GM19372 (cell line): ENCODE results near the gene TCAP.

Experiments used
- ATAC-seq: cut with Tn5 transposase; IDR thresholded peaks from one replicate; pipeline ENCODE4 v1.9.1; 2021; ENCODE audit warnings: mild to moderate bottlenecking, low read depth, moderate library complexity; ENCODE audit not compliant: unreplicated experiment

TCAP gene

DNA sequence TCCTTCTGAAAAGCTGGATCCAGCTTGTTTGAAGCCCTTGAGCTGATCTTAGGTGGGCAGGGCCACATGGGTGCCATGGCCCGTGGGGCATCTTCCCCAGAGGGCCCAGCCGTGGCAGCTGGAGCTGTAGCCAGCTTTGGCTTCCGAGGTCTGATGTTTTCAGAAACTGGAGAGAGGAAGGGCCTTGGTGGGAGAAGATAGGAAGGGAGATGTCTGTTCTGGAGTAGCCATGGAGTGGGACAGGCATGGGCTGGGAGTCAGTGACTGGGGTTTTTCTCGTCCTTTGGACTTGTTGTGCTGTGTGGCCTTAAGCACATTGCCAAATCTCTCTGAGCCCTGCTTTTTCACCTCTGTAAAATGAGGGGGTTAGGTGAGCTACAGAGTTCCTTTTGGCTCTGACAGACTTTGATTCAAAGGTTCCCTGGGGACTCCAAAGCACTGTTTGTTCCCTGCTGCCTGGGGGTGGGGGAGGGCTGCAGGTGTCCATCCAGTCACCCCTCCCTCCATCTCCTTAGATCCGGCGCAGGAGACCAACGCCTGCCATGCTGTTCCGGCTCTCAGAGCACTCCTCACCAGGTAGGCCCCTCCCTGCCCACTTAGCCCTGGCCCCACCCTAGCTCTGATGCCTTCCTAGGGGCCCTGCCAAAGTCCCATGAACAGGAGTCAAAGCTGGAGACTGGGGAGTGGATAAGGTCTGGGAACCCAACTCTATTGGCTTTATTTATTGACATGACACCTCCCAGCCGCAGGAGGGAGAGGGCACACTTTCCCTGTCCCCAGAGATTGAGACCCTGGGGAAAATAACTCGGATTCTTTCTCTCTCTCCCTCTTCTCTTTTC is 36.3 kb upstream of the TCAP start:
- no peak for ATAC-seq

DNA sequence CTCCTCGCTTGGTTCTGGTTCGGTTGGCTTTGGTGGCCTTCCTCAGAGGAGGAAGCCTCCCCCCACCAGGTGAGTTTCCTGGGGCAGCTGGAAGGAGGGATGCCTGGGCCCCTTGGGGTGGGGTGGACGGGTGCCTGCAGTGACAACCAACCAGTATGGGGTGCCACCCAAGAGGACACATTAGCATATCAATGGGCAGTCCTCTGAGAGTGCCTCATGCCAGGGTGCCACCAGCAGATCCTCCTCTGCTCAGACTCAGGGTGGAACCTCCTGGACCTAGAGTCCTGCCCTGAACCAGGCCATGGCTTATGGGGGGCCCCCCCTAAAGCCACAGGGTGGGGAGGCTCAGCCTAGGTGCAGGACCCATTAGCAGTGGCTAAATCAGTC is 35.7 kb upstream of the TCAP start:
- no peak for ATAC-seq

DNA sequence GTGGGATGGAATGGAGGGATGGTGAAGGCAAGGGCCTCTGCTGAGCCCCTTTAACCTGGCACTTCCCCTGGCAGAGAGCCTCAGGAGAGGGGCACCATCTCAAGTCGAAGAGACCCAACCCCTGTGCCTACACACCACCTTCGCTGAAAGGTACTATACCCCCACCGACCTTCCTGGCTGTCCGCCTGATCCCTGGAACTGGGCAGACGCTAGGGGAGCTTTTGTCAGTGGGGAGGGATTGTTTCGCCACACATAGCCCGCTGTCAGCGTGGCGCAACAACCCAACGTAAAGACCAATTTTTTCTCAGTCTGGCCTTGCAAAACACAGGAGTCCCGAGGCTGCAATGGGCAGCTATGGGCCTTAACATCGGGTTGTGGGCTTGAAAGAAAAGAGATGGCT is 35.3 kb upstream of the TCAP start:
- ATAC-seq: no peak

DNA sequence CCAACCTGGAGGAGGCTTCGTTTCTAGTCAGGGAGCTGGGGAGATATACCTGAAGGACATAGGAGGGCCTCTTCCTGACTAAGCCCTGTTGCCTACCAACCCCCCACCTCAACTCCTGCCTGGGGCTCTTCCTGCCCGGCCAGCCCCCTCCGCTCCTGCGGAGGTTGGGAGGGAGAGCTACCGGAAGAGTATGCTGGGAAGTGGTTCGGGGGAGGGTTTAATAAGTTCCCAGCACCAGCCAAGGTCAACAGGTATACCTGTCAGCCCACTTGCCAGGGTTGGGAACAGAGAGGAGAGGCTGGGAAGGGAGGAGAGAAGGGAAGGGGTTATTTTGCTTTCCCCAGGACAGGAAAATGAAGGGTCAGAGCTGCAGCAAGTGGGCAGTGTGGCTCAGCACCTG is 33.7 kb upstream of the TCAP start:
- no peak for ATAC-seq

DNA sequence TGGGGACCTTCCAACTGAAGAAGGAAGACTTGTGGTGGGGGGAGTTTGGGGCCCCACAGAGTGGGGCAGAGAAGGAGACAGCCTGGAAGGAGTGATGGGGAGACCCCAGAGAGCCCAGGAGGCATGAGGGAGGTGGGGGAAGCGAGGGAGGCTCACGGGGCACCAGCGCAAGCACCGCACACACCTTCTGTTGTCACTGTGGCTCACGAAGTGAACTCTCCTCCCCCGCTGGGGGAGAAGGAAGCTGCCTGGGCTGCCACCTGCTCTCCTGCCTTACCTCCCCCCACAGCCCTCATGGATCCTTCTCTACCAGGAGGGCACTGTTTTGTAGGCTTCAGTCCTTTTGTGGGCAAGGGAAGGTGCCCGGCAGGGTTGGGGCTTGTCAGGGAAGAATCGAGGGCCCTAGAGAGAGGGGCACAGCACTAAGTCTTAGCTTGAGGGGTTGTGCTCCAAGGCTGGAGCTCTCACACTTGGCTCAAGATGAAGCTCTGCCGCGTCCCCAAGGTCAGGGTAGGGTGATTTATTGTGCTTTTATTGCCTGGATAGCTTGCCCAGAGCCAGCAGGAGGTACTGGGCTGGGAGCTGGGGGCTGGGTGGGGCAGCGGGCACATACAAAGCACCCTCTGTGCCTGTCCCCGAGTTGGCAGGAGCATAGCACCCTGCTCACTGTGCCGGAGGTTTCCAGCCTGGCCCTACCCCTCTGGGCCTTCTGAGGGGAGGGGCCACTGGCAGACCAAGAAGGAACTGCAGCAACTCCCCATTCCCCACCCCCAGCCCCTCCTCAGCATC is 32.8 kb upstream of the TCAP start:
- no peak for ATAC-seq

DNA sequence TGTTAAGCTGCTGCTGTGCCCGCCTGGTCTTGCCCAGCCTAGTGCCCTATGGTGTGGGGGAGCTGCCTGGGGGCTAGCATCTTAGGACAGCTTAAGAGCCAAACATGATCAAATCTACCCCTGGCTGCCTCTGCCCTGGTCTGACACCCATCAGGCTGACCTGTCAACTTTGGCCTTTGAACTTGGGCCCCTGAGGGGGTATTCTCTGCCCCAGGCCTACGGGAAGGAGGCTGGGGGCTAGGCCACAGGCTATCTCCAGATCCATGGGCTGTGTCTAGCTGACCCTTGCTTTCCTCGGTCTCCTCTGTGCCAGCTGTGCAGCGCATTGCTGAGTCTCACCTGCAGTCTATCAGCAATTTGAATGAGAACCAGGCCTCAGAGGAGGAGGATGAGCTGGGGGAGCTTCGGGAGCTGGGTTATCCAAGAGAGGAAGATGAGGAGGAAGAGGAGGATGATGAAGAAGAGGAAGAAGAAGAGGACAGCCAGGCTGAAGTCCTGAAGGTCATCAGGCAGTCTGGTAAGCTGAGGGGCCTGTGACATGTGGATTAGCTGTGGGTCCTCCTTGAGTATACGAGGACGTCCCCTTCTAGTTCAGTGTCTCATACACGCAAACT is 31.5 kb upstream of the TCAP start:
- no peak for ATAC-seq

DNA sequence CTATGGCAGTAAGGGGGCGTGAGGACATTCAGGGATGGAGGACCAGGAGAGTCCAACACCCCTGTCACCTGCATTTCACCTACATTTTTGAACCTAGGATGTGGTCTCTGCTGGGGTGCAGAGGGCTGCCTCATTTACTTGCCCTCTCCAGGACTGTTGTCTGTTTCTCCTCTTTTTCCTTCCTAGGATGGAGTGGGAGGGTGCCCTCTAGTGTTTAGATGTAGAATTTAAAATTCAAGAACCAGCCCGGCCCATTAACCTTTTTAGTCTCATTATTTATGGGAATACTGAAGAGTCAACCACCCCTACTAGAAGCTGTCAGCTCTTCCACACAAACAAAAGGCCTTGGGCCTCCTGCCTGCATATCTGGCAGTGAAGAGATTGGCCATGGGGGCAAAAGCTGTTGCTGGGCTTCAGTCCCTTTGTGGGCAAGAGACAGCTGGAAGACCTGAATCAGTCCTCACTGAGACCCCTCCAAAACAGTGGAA is 30.7 kb upstream of the TCAP start:
- no peak for ATAC-seq

DNA sequence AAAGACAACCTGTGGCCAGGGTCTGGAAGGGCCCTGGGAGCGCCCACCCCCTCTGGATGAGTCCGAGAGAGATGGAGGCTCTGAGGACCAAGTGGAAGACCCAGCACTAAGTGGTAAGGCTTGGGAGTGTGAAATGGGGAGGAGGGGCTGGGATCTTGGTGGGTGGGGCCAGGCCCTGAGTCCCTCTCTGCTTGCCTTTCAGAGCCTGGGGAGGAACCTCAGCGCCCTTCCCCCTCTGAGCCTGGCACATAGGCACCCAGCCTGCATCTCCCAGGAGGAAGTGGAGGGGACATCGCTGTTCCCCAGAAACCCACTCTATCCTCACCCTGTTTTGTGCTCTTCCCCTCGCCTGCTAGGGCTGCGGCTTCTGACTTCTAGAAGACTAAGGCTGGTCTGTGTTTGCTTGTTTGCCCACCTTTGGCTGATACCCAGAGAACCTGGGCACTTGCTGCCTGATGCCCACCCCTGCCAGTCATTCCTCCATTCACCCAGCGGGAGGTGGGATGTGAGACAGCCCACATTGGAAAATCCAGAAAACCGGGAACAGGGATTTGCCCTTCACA is 29.5 kb upstream of the TCAP start:
- ATAC-seq: no peak

DNA sequence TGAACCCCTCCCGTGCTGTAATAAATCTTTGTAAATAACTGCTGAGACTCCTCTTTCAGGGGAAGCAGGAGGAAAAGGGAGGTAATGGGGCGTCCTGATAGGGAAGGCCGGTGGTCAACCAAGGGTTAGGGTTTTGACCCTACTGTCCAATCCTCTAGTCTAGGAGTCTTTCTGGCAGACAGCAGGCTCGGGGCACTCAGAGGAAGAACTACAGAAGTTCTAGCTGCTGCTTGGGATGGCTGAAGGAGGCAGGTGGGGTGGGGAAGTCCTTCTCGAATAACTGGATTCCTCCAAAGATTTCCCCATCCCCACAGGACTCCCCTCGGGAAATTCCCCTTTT is 28.6 kb upstream of the TCAP start:
- peak; percentile 10 for ATAC-seq

DNA sequence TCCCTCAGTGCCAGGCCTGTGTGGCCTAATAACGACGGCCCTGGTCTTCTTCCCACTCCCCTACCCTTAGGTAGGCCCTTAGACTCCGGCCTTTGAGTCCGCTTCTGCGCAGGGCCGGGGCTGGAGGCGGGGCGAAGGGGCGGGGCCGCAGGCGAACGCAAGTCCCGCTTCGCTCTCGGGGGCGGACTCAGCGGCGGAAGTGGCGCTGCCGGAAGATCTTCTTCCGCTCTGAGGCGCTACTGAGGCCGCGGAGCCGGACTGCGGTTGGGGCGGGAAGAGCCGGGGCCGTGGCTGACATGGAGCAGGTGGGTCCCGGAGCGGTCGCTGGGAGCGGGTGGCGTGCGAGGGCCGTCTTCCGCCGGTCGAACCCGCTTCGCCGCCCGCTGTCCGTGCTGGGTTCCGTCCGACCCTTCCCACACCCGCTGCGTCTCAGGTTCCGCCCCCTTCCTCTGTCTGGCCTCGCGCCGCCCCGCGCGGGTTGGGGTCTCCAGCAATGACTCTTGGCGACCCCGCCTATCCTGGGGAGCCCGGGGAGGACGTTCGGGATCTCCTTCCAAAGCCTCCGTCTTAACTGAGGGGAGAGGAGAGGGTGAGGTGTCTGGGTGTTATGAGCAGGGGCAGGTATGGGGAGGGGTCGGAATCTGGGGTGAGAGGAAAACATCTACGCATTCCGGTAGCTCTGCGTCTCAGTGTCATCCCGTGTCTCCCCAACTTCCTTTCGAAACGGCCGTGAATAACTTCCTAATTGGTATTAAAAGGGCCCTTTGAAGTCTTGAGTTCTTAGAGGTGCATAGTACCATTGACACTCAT is 28.0 kb upstream of the TCAP start, which contains the start of gene STARD3:
TSS of gene STARD3 (plus strand) at position 218 of the 810 bp plus-strand sequence. CDS start 16,388 bp downstream, outside the sequence.
- peak; percentile 84 for ATAC-seq

DNA sequence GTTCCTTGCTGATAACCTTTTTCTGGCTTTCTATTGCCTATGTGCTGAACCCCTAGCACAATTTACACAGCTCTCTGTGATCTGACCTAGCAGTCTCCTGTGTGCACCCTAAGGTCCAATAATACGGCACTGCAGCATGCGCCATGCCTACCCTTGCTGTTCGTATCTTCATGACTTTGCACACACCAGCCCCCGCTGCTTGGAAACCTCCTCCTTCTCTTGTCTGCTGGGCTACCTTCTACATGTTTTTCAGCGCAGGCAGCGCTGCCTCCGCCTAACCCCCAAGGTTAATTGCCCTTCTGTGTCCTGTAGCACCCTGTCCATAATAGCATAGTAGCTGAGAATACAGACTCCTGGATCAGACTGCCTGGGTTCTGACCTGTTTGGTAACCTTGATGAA is 26.8 kb upstream of the TCAP start:
- ATAC-seq: no peak

DNA sequence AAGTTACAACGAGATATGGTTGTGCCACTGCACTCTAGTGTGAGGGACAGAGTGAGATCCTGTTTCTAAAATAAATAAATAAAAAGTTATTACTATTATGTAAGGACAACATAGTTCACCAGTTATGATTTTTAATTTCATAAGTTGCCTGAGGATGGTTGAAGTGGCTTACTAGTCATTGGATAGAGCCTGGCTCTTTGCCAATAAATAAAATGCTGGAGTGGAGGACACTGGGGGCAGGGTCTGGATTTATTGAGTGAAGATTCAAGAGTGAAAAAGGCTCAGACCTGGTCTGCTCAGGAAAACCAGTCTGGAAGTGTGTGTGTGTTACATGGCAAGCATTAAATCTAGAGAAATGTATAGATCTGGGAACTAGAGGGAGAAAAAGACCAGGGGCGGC is 26.1 kb upstream of the TCAP start:
- no peak for ATAC-seq

DNA sequence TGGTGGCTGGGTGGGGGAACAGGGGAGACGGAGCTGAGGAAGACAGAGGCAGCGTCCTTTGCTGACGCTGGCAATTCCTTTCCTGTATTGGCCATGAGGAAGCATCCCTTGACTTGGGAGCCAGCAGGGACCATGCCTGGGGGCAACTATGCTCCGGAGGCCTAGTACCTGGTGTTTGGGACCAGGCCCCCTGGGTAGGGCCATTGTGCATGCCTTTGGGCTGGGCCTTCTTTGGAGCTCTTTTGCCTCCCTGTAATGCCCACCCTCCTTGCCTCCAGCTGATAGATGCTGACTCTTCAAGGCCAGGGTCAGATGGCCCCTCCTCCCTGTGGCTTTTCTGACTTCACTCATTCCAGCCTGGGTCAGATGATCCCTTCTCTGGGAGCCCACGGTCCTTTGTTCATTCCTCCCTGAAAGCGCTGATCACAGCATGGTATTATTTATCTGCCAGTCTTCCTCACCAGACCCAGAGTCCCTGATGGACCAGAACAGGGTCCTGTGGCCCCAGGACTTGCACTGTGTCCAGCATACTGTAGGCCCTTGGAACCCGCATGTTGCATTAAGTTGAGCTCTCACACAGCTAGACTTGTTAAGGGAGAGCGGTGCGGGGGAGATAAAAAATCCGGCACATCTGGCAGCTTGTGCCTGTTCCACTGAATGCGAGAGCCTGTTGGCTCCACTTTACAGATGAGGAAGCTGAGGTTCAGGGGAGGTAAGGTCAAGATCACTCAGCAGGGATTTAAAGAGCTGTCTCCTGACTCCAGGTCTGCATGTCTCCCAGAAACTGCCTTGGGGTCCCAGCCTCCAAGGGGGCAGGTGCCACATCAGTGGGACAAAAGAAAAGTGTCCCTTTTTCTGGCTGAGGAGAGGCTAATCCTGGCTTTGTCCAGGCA is 25.3 kb upstream of the TCAP start:
- ATAC-seq: no peak

DNA sequence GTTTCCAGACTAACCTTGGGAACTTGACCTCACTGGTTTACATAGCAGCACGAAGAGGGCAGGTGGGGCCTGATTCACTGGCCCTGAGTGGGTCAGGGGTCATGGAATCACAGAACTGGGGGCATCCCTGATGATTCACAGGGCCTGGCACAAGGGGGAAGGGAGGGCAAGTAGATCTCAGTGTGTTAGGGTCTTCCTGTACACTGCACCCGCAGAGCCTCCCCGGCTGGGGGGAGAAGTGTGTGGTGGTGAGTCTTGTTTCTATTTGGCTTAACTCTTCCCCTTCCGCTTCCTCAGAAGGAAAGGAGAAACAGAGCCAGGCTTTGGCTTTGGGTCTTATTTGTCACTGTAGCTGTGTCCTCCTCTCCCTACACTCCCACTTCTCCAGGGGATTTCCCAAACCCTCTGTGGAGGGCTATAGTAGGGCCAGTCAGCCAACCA is 24.5 kb upstream of the TCAP start:
- ATAC-seq: no peak

DNA sequence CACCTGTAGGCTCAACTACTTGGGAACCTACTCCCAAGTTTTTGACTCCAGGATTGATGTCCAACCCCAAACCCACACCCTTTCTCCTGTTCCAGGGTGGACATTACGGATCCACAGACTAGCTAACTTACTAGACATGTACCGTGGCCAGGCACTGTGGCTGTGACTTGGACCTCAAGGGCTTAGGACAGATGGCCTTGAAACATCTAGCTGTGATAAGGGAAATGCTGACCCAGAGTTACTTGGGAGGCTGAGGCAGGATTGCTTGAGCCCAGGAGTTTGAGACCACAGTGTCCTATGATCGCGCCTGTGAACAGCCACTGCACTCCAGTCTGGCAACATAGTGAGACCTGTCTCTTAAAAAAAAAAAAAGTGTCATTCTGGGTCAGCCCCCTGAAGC is 24.1 kb upstream of the TCAP start:
- no peak for ATAC-seq

DNA sequence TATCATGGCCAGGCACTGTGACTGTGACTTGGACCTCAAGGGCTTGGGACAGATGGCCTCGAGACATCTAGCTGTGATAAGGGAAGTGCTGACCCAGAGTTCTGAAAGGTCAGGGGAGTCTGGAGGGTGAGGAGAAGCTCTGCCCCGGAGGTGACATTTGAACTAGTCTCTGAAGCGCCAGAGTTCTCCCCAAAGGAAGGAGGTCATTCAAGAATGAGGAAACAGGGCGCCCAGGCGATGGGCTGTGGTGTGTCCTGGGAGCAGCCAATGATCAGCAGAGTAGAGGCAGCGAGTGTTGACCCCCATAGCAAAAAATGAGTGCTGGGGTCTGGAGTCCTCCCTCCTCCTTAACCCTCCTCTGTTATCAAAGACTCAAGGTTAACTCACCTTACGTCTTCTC is 23.3 kb upstream of the TCAP start:
- ATAC-seq: no peak

DNA sequence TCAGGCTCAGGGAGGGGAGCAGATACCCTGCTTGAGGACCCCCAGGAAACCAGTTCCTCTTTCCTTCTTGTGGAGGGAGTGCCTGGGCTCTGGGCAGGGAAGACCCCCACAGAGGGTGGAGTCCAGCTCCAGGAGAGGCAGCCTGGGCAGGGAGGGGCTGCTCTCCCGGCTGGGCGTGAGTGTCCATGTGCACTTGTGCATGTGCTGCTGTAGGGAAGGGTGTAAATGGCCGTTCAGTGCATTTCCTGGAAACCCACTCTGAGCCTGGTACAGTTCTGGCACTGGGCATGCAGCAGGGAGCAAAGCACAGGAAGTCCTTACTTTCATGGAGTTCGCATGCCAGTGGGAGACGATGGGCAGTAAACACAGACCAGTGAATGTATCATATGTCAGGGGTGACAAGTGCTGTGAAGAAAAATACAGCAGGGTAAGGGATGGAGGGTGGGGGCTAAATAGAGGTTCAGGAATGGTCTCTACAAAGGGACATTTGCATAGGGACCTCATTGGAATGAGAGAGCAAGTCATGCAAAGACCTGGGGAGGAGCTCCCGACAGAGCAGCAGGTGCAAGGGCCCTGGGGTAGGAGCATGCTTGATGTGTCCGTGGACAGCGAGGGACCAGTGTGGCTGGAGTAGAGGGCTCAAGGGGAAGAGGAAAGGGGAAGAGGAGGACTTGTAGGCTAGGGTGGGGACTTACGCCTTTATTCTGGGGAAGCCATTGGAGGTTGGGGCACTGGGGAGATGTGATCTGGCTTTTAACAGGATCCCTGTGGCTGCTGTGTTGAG is 22.7 kb upstream of the TCAP start:
- no peak for ATAC-seq

DNA sequence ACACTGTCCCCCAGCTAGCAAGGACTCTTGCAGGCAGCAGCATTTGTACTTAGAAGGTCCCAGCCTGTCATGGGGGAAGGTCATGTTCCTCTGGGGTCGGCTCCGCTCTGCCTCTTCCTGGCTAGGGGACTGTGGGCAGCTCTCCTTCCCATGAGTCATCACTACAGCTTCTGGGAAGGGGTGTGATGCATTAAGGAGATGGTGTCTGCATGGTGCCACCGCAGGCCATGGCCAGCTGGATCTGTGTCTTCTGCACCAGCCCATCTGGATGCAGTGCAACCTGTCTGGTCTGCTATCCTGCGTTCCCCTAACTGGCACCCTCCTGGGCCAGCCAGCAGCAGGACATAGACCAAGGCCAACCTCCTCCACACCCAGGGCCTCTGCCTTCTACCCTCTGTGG is 21.9 kb upstream of the TCAP start:
- no peak for ATAC-seq
